ENCODE measurements around the gene FAM9A.
"Not testable (repeated sequence)": the region's sequence is repeated elsewhere in the genome, so short reads cannot be mapped to it uniquely, and the experiment has no call there.

The FAM9A gene

DNA sequence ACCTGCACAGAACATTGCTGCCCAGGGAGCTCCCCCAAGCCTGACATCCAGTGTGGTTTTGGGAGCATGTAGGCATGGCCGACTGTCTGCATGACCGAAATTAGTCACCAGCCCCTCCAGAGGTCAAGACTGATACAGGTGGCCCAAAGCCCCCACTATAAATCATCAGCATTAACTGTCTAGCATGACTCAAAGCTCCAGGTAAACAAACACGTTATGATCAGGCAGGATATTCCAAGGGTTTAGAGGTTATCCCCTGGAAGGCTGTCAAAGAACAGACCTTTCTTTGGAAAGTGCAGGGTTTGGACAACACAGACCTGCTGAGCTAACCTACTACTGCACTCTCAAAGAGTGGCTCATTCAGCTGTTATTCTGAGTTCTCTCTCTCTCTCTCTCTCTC is 2.1 kb upstream of the FAM9A start:
- no peak for DNase-seq (ENCODE audit: low read depth in 2 of 2)

DNA sequence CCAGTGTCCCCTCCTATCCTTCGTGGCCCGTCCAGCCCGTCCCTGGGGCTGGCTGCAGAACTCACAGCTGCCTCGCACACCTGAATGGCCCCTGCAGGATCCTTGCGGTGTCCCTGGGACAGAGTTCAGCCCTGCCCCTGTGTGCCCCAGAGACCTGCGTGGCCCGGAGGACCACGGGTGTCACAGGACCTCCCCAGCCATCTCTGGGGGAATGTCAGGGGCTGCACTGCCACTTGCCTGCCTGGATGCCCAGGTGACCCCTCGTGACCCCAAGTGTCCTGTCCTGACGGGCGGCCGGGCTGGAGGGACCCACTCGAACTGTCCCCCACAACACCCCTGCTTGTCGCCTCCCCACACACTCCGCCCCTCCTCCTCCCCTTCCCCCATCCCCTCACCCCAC is 832 bp downstream of the FAM9A start:
- not testable (repeated sequence) for DNase-seq (ENCODE audit: low read depth in 2 of 2)

- not testable (repeated sequence) for DNase-seq (ENCODE audit: low read depth in 2 of 2)
These were observed 1.9 kb downstream of the FAM9A start for GRCh38 chrX:8799281-8799680.

DNA sequence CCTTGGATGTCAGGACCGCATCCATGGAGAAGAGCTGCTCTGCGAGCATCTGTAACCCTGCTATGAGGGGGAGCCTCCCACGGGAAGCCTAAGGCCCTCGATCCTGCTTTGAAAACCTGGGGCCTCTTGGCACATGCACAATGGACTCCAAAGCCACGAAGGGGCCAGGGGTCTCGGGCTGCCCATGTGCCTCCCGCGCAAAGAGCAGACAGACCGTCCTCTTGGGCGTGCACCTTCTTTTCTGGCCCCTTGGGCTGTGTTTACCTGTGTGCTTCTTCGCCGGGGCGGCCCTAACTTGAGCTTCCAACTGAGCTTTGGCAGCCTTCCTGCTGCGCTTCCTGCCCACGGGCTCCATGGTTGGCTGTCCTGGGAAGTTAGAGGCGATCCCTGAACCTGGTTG is 2.5 kb downstream of the FAM9A start:
- not testable (repeated sequence) for DNase-seq (ENCODE audit: low read depth in 2 of 2)

DNA sequence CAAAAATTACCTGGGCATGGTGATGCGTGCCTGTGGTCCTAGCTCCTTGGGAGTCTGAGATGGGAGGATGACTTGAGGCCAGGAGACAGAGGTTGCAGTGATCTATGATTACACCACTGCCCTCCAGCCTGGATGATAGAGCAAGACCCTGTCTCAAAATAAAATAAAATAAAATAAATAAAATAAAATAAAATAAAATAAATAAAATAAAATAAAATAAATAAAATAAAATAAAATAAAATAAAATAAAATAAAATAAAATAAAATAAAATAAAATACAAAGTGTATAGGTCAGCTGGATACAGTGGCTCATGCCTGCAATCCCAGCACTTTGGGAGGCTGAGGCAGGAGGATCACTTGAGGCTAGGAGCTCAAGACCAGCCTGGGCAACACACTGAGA is 14.1 kb downstream of the FAM9A start:
- not testable (repeated sequence) for DNase-seq (ENCODE audit: low read depth in 2 of 2)

GRCh38 chrX:8784162-8784561 is 17.0 kb downstream of the FAM9A start:
- DNase-seq (ENCODE audit: low read depth in 2 of 2) = no peak

- DNase-seq (ENCODE audit: low read depth in 2 of 2) = no peak
These were observed 17.5 kb downstream of the FAM9A start for GRCh38 chrX:8783714-8784098.

DNA sequence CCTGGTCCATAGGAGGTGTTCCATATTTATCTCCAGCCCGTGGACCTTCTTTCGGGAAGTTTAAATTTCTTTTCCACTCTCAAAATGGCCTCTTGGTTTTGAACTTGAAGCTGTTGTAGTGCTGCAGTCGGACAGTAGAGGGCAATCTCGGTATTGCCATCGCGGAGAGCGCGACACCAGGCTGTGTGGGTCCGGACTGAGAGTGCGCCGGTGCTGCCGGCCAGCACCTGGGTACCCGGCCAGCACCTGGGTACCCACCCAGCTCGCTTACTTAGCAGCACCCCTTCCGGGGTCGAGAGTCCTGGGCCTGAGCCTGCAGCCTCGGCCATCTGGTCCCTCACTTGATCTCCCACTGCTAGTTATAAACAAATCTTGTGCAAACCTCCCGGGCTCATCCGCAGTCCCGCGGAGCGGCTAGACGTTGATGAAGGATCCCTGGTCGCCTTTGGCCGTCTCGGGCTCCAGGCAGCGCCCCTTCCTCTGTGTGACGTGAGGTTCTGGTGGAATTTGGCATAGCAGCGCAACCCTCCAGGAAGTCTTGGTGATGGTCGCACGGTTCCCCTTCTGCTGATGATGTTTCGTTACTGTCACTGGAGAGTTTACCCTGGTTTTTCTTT is 18.0 kb downstream of the FAM9A start:
- DNase-seq (ENCODE audit: low read depth in 2 of 2) = no peak

- no peak for DNase-seq (ENCODE audit: low read depth in 2 of 2)
These were observed 18.6 kb downstream of the FAM9A start for GRCh38 chrX:8782595-8782994.

DNA sequence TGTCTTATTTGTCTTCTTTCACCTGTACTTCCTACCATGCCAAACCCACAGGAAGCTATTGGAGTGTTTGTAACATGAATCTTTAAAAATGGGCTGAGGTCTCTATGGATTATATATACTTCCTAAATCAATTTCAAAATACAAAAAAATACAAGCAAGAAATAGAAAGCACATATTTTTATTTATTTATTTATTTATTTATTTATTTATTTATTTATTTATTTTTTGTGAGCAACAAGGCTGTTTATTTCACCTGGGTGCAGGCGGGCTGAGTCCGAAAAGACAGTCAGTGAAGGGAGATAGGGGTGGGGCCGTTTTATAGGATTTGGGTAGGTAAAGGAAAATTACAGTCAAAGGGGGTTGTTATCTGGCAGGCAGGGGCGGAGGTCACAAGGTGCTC is 19.3 kb downstream of the FAM9A start:
- not testable (repeated sequence) for DNase-seq (ENCODE audit: low read depth in 2 of 2)

- DNase-seq (ENCODE audit: low read depth in 2 of 2) = no peak
These were observed 28.1 kb downstream of the FAM9A start for GRCh38 chrX:8773117-8773516.

DNA sequence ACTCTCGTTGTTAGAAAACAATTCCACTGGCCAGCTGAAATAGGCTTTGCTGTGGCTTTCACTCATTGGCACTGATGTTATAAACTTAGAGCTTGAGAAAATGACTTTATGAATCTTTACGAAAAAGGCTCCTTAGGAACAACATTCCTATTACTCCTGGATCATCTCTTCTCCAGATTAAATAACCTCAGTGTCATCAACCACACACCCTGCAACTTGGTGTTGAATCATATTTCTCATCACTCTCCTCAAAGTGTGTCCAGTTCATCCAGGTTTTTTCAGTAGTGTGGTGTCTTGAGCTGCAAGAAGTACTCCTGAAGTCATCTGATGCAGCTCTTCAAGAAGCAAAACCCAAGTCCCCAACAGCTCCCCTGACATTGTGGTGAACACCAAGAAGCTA is 41.2 kb downstream of the FAM9A start:
- DNase-seq (ENCODE audit: low read depth in 2 of 2) = no peak

DNA sequence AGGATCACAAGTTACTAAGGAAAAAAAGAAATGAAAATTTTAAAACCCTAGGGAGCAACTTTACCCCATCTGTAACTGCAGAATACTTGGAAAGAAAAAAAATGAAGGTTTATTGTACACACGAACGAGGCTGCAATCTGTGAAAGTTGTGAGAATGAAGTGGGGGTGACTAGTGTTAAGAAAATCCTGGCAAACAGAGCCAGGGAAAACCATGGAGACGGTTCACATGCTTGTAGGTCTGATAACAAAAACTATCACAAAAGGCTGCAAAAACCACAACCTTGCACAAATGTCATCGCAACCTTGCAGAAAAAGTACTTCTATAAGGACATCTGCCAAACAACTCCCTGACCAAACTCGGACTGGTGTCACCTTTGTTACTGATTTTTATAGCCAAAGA is 42.5 kb downstream of the FAM9A start:
- DNase-seq (ENCODE audit: low read depth in 2 of 2) = not testable (repeated sequence)

DNA sequence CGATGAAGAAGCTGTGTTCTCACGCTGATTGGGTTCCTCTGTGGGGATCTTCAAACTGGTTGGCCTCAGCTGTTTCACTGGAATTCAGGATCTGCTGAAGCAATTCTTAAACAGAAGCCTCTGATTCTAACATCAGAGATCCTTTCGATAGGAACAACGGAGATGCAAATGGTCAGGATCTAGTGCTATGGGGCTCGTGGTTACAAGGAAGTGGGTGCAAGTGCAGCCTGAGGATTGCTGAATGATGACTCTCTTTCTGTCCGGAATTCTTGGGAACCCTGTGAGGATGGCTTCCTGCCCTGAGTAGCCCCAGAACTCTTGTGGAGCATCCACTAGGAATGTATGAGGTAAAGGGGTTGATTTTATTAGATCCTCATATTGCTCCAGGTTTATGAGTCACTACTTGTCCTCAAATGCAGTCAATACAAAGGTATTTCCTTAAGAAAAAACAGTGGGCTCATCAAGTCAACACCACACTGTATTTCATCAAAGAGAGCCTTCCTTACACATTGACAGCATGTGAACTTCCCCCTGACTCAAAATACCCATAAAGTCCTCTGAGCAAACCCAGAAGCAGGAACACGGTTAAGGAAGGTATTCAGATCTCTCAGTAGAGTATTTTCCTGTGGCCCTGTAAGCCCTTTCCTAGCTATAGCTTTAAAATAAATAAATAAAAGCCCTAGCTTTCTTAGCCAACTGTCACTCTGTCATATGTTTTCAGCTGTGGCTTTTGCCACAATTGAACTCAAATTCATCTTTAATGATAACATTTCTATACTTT is 43.4 kb downstream of the FAM9A start:
- DNase-seq (ENCODE audit: low read depth in 2 of 2) = not testable (repeated sequence)

- DNase-seq (ENCODE audit: low read depth in 2 of 2) = no peak
These were observed 45.4 kb downstream of the FAM9A start for GRCh38 chrX:8755813-8756212.

GRCh38 chrX:8755116-8755515 is 46.1 kb downstream of the FAM9A start:
- no peak for DNase-seq (ENCODE audit: low read depth in 2 of 2)

- DNase-seq (ENCODE audit: low read depth in 2 of 2) = no peak
These were observed 51.5 kb downstream of the FAM9A start for GRCh38 chrX:8749697-8750096.

- no peak for DNase-seq (ENCODE audit: low read depth in 2 of 2)
These were observed 52.3 kb downstream of the FAM9A start for GRCh38 chrX:8748855-8749254.

DNA sequence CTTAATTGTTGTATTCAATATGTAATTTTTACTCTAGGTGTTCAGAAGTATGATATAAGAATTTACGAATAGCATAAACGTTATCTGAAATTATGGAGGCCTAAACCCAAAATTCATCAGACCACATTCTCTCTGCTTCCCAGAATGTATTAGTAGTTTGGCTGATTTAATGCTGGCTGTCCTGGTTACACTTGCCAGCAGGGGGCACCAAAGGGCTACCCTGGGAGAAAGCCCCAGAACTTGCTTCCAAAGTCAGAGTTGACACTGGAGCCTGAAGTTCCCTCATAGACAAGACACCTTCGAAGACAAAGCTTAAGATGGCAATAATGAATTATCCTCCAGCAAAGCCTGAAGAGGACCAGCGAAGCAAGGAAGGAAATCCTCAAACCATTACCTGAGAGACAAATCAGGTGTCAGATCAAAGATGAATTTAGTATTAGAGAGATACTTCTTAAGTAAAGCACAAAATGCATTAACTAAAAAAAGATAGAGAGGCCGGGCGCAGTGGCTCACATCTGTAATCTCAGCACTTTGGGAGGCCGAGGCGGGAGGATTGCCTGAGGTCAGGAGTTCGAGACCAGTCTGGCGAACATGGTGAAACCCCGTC is 58.0 kb downstream of the FAM9A start:
- peak; percentile 18 to 46 for DNase-seq (ENCODE audit: low read depth in 2 of 2)

DNA sequence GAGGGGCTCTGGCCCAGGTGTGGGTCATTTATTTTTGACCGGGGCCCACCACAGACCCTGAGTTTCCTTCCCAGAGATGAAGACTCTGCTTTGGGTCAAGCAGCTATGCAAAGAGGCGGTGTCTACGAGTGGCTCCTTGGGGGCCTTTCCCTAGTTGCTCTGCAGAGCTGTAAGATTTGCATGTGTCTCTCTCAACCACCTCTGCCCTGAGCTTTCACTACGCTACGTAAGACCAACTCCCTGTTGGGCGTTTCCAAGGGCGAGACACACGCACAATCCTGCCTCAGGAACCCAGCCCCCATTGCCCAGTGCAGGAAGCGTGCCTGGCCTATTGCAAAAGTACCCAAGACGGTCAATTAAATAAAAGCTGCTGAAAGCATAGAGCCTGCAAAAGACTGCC is 59.2 kb downstream of the FAM9A start:
- DNase-seq (ENCODE audit: low read depth in 2 of 2) = no peak
